HG03378 (cell line): Measurements from ENCODE around the gene FSTL4.
A peak's percentile ranks its signal among the peaks of the same experiment; 100 is the strongest.

Experiments used
- ATAC-seq: cut with Tn5 transposase; IDR thresholded peaks from one replicate; pipeline ENCODE4 v1.9.1; 2021; ENCODE audit warnings: mild to moderate bottlenecking, moderate library complexity; ENCODE audit not compliant: unreplicated experiment

The FSTL4 gene

DNA sequence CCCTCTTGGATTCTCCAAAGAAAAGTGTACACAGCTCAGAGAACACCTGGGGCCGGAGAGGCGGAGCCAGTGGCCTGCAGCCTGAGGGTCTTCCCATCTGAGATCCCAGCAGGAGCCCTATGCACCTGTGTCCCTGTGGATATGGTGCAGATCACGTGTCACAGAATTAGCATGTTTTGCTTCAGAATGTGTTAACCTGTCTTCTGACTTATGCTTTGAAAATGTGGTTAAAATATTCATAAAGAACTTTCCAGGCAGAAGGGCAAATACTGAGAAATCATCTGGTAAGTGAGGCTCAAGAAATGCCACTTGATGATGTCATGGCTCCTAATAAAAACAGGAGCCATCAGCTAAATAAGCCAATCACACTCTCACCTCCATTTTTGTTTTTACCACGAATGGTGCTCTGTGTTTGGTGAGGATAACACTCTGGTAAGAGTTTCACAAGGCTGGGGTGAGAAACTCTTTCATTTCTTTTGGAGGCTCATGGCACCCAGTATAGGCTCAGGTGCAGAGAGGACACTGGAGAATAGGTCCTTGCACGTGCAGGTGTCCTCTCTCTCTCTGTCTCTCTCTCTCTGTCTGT is 279.8 kb downstream of the FSTL4 start:
- ATAC-seq: no peak

DNA sequence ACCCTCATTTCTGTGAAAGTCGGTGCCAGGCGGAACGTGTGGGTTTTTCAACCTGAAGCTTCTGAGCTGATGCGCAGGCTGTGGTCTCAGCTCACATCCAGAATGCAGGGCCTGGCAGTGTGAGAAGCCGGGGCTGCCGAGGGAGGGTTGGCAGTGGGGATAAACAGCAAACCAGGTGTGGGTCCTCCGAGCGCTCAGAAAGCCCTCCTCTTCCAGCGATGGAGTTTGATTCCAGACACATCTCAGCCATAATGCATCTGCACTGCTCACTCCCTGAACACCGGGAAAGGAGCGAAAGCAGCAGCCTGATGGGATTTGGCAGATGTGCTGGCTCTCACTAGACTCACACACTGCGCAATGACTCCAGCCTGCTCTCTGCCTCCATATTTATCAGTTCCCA is 280.4 kb downstream of the FSTL4 start:
- ATAC-seq: no peak

DNA sequence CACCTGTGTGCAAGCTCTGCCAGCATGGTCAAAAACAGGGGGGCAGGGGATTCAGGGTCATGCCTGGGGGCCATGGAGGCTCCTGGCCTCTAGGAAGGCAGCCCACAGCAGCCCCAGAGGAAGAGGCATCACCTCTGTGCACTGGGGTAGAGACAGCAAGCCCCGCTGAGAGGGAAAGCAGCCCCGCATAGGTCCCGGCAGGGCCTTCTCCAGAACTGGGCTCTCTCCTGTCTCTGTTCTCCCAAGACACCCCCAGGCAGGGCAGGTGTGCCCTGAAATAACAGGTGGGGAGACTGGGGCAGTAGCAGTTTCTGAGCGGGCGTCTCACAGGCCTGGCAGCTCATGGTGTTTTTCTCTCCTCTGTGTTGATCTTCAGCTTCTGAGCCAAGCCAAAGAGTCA is 281.4 kb downstream of the FSTL4 start:
- ATAC-seq: no peak

DNA sequence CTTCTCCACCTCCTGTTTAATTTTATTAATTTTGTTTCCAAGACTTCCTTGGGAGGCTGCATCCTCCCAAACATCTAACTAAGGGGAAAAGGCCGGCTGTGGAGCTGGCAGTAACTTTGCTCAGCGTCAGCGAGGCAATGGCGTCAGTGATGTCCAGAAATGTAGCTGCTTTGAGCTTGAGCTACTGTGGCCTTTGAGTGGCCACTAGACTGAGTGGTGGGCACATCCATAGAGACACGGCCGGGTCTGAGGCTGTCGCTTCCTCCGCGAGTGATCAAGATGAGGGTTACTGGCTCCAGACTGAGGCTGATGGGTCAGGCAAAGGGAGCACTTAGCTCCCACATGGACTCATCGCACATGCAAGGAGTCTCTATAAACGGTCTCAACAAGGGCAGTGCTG is 283.5 kb downstream of the FSTL4 start:
- no peak for ATAC-seq

DNA sequence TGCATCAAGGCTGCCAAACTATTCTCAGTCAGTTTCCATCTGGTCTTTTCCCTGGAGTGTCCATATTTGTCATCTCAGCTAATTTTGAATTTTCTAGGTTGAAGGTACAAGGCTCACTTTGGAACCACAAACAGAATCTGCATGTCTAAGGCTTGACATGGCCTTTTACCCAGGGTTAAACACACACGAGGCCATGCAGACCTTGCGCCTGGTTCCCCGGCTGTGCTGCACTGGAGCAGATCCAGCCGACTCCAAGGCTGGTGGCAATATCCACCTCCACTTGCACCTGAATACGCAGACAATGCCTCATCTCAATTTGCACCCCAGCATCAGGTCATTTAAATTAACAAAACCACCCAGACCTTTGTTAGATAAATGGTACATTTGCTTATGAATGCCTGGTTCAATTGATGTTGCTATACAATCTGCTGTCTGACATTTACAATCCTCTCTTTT is 284.4 kb downstream of the FSTL4 start:
- ATAC-seq: no peak

DNA sequence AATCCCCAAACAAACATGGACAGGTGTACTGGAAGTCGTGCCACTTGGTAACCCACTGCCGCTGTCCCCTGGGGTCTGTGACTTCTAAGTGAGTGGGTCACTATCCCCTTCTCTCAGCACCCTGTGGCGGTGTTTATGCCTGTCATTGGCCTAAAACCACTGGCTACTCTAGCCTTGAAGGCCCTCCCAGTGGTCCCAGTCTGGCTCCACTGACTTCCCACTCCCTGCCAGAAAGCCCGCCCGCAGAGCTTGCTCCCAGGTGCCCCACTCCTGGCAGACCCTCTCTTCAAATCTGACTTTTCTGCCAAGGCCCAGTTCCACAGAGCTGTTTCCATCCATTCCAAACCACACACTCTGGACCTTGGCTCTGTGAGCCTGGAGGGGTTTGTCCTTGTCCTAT is 286.0 kb downstream of the FSTL4 start:
- ATAC-seq: no peak

DNA sequence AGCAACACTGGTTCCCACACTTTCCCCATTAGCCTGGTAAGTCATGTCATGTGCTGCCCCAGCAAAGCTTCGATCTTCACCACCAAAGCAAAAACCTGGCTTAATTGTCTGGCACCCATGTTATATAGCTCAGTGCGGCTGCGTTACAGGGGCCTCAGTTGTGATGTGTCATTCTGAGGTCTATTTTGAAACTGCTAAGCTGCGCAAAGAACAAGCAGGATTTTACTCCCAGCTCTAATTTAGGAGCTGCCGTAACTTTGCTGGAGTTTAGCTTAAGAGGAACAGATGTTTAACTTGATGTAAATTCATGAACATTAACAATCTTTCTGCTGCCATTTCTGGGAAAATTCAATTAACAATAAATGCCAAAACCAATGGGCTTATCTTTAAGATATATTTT is 286.5 kb downstream of the FSTL4 start:
- no peak for ATAC-seq

DNA sequence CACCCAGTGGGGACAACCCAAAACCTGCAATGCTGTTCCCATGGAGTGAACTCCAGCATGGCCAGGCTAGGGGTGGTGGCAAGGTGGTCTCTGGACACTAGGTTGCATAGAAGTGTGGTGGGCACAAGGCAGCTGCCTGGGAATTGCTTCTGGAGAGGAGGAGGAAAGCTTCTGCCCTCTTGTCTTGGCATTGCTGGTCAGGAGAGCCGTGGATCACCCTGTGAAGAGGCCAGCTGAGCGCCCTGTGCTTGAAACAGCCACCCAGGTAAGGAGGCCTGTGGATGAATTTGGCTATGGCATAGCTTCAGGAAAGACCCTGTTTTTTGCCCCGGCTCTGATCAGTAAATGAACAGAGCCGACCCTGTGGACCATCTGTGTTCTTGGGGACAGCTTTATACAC is 287.4 kb downstream of the FSTL4 start:
- no peak for ATAC-seq

DNA sequence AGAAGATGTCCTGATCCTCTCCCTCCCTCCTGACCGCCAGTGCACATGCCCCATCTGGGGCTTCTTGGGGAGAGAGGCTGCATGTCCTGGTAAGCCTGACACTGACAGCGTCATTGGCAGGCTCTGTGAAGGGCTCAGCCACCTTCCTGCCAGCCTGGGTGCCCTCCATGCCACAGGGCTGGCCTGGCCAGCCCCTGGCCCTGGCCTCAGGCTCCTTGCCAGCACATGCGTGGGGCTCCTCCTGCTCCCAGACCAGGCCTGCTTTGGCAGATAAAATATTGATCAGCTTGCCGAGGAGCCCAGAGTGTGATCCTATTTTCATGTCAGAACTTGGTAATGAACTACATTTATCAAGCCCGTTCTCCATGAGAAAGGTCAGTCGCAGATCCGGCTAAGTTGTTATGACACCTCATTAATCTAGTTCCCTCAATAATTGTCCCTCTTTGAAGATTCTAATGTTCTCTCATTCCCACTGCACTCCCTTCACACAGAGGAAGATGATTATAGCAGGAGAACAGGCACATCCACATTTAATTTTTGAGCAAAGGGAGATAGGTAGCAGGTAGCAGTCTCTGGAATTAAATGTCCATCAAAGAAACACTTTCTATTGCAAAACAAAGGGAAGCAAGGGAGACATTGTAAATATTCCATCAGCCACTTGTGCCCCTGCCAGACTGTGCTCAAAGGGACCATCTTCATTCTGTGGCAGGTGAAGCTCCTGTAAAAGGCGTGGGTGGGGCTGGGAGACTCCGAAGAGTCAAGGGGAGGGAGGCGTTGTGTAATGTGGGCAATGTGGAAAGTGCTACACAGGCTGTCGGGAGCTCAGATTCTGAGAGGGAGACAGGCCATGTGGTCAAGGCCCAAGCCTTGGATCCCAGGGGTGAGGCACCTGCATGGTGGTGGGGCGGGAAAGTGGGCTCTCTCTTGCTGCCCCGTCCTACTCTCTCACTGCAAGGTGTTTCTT is 288.6 kb downstream of the FSTL4 start:
- no peak for ATAC-seq

DNA sequence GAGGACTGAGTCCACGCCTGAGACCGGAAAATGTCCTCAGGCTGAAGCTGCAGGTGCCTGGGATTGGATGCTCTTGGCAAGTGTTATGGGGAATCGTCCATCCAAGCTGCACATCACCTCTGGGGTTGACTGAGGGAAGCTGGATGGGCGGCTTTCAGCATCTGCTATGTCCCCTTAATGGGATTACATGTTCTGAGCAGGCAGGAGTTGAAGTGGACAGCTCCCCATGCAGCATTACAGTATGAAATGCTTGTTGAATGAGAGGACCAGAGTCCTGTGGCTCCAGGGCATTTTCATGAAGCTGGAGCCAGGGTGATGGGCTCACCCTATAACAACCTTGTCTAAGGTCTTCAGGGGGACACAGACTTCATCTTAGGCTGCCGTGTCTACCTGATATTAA is 289.6 kb downstream of the FSTL4 start:
- no peak for ATAC-seq

DNA sequence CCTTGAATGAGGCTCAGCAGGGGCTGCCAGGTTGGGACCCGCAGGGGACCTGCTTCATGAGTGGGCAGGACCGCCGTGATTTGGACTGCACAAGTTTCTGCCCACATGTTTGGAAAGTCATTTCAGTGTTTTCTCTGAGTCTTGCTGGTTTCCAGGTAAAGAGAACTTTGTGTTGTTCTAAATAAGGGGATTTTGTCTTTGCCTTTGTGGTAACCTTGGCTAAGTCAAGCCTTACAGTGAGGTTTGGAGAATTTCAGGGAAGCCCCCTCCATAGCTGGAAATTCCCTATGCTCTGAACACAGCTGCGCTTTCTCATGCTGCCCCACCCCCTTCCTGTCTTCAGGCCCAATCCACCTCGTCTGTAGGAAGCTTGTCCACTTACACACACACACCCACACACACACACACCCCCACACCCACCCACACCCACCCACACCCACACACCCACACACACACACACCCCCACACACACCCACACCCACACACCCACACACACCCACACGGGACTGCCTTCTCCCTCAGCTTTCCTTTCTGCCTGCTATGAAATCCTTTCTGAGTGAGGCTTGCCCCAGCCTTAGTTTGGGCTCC is 290.4 kb downstream of the FSTL4 start:
- peak; percentile 56 for ATAC-seq

DNA sequence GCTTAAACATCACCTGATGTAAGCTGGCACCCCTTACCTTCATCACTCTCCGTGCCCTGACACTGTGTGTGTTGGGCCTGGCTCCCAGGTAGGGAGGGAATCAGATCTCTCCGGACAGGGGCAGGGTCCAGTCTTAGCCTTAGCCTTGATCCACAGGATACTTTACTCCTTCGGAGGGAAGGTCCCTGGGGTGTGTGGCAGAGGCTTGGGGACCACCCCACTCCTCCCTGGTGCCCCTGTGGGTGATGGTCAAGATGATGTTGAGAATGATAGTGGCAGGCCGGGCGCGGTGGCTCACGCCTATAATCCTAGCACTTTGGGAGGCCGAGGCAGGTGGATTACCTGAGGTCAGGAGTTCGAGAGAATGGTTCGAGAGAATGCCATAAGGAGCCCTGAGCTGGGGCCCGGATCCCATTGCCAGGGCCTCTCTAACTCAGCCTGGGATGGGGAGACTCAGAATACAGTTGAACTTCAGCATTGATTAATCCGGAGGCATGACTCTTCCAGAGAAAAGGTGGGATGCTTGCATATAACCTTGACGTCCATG is 291.0 kb downstream of the FSTL4 start:
- ATAC-seq: no peak

DNA sequence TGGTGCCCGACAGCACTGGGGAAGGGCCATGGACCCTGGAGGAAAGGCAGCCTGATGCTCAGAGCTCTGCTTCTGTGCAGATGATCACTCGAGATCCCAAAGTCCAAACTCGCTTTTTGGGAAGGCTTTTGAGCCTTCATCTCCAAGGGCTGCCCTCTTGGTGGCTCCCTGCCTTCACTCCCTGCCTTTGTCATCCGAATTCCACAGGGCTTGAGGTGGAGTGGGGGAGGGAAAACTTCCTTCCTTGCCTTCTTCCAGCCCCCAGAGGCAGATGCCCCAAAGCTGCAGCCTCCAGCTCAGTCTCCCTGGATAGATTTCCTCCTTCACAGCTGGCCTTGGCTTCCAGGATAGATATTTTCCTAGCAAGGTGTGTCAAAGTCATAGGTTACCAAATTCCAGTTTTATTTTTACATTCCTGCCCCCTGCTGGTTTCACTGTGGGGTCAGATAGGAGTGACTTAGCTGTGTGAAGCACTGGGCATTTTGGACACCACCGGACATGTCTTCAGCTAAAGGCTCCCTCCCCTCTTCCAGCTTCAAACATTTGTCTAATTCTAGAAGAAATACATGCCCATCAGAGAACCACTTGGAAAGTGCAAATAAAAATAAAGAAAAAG is 292.3 kb downstream of the FSTL4 start:
- ATAC-seq: no peak

DNA sequence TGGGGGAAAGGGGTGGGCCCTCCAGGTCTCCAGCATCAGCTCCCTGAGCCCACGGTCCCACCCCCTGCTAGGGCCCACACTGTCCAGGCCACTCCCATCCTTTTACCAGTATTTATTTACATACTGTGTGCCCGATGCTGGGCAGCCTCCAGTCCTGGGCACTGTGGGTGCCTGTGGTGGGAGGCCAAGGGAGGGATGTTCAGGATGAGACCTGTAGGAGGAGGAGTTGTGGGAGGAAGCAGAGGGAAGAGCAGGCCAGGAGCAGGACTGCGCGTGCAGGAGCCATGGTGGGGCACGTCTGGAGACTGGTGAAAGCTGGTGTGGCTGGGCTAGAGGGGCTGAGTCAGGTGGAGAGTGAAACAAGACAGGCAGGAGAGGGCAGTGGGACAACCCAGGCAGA is 293.1 kb downstream of the FSTL4 start:
- ATAC-seq: no peak

DNA sequence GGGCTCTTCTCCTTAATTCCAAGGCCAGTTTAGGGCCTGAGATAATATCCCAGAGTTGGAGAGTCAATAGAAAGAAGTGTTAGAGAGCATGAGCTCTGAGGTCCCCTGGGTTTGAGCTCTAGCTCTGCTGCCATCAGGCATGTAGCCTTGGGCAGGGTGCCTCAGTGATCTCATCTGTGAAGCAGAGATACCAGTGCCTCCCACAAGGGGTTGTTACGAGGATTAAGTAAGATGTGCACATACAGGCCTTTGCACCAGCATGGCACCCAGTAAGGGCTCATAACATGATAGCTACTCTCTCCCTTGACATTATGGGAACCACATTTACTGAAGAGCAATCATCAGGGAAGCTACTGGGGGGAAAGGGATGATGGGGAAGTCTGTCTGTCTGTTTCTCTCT is 294.8 kb downstream of the FSTL4 start:
- no peak for ATAC-seq

DNA sequence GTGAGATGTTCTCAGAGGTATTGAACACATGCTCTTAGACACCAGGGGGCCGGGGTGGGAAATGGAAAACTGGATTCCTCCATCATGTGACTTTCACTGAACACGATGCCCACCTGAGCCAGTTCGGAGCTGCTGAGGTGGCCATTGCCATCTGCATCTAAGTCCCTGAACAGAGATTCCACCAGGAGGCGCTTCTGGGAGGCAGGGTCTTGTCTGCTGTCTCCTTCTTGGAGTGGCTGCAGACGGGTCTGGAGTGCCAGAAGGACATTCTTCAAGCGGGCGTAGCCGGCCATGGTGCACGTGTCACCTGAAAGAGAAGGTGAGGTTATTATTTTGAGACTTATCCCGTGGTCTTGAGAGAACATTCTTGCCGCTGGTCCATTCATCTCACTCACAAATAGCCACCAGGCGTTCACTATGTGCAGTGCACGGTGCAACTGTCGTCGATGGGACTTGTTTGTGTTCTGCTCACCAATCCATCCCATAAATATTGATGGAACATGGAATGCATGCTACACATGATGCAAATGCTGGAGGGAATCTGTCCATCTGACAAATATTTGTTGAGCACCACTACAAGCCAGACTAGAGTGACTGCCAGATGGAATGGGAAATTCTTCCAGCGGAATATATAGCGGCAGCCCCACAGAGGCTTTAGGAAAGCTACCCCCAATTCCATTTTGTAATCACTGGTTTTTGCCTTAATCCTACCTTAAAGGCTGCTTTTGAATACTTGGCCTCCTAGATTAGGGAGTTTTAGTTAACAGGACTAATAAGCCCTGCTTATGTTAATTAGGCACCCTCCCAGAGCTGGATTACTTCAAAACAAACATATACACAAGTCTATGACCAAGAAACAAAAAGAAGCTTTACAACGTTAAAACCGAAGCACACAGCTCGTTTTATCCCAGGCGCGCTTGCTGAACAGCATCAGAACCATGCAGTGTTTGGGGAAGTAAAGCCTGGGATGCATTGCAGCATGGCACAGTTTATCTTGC is 295.7 kb downstream of the FSTL4 start:
- ATAC-seq: no peak

DNA sequence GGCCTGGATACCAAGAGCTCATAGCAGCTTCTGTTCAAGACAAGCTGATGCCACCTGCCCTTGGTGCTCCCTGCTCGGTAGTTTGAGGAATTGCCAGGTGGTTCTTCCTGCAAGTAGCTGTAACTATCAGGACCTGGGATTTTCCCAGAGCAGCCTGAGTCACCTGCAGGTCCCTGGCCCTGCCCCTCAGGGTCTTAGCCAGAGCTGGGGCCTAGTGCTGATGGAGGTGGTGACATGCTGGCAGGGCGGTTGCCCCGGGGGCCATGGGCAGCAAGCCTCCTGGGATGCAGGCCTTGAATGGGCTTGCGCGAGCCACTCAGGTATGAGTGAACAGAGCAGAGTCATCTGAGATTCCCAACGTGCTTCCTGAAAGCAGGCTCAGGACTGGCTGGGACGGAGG is 298.3 kb downstream of the FSTL4 start:
- no peak for ATAC-seq

DNA sequence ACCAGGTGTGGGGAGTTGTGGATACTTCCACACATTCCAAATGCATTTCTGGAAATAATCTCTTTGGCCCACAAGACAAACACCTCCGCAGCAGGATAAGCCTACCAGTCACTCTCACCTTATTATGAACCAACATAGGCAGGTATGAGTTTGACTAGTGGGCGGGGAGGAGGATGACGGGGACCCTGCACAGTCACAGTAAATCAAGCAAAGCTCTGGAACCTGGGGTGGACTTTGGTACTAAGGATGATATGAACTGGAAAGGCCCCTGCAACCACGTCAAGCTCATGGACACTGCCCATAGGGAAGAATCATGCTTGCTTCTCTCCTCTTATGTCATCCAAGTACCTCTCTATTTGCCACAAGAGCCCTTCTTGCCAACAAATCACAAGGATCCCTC is 301.2 kb downstream of the FSTL4 start:
- no peak for ATAC-seq

DNA sequence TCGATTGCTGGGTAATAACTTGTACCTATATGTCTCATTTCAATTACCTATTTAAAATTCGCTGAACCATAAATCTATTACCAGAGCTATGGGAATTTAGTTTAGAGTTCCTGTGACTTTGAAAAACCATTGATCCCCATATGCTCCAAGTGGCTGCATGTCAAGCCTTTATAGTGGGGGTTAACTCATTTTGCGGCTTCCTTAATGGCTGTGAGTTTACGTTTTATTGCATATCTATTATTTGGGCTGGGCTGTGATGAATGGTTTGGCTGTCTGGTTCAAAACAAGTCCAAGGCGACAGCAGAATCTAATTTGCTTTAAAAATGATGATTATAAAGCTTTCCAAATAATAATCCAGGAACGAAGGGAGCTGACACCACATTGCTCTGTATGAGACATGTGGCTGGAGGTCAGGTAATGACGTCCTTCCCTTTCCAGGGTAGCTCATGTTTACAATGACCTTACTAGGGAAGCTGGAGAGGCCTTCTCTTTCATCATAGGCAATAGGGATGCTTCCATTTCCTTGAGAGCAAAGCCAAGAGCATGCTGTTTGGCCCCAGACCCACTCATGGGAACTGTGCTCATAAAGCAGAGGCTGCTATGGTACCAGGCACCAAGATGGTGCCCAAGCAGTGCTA is 302.2 kb downstream of the FSTL4 start:
- no peak for ATAC-seq
